Endodermal cell (in vitro differentiated cells): ENCODE data around the gene NFKBIZ. TPM values are rescaled to one million over a fixed set of nuclear protein-coding genes. Genes with fewer than 3 reads are reported as not detected.

ENCODE experiments used
- DNase-seq: peaks from one replicate; pipeline ENCODE4 v3.0.0-alpha.2; 2017
- H3K27ac ChIP-seq: 2 replicates; pipeline ENCODE4 v1.5.1; 2013; ENCODE audit warnings: mild to moderate bottlenecking, low read depth, low read length, moderate library complexity
- H3K27me3 ChIP-seq: 2 replicates; pipeline ENCODE4 v1.6.1; 2013; ENCODE audit warnings: mild to moderate bottlenecking, low read length, moderate library complexity; ENCODE audit not compliant: insufficient read depth, control insufficient read depth, poor library complexity, severe bottlenecking
- H3K36me3 ChIP-seq: 2 replicates; pipeline ENCODE4 v1.7.0; 2013; ENCODE audit warnings: mild to moderate bottlenecking, low read length, moderate library complexity; ENCODE audit not compliant: control insufficient read depth, insufficient read depth
- H3K4me1 ChIP-seq: one replicate; pipeline ENCODE4 v1.7.0; 2013; ENCODE audit warnings: low read length; ENCODE audit not compliant: control insufficient read depth, insufficient read depth
- H3K4me3 ChIP-seq: 2 replicates; pipeline ENCODE4 v1.5.1; 2013; ENCODE audit warnings: mild to moderate bottlenecking, low read length, moderate library complexity
- H3K9ac ChIP-seq: 2 replicates; pipeline ENCODE4 v1.6.1; 2013; ENCODE audit warnings: mild to moderate bottlenecking, low read length, moderate library complexity; ENCODE audit not compliant: poor library complexity, severe bottlenecking; ENCODE audit errors: extremely low read depth
- H3K9me3 ChIP-seq: 2 replicates; pipeline ENCODE4 v1.6.1; 2013; ENCODE audit warnings: mild to moderate bottlenecking, low read length, moderate library complexity; ENCODE audit not compliant: control insufficient read depth
- H3K27ac Mint-ChIP-seq: 2 replicates; pipeline ENCODE4 v1.8.0; 2020; ENCODE audit warnings: mixed read lengths
- H3K27me3 Mint-ChIP-seq: 2 replicates; pipeline ENCODE4 v1.8.0; 2021; ENCODE audit warnings: mild to moderate bottlenecking, mixed read lengths; ENCODE audit not compliant: insufficient read depth
- H3K36me3 Mint-ChIP-seq: 2 replicates; pipeline ENCODE4 v1.8.0; 2020; ENCODE audit warnings: low read depth, mixed read lengths
- H3K4me1 Mint-ChIP-seq: 2 replicates; pipeline ENCODE4 v1.8.0; 2020; ENCODE audit warnings: mixed read lengths
- H3K4me3 Mint-ChIP-seq: 2 replicates; pipeline ENCODE4 v1.8.0; 2020; ENCODE audit warnings: mild to moderate bottlenecking, moderate library complexity, mixed read lengths
- H3K9me3 Mint-ChIP-seq: 2 replicates; pipeline ENCODE4 v1.8.0; 2020; ENCODE audit warnings: mild to moderate bottlenecking, mixed read lengths
- CTCF ChIP-seq: fragments of 200-600 bp; sonication (generic); conservative IDR thresholded peaks from 2 replicates; pipeline ENCODE4 v1.5.0; 2021; ENCODE audit warnings: antibody characterized with exemption, mild to moderate bottlenecking
- WGBS, 2 experiments: methylation state at CpG; one replicate each; pipeline versions ENCODE4 v1.1.5 to v1.1.7; 2013; ENCODE audit warnings: missing lambda C conversion rate in 2 of 2, mixed read lengths in 1 of 2; ENCODE audit not compliant: insufficient coverage in 1 of 2, insufficient read length in 1 of 2; 5-methylcytosine and 5-hydroxymethylcytosine counted together
- long read RNA-seq, 4 experiments: library from polyadenylated mRNA in 2 of 4; library from RNA in 1 of 4; library from capped mRNA in 1 of 4; stranded (forward) in 3 of 4; unstranded in 1 of 4; transcript quantifications; one replicate each; pipeline ENCODE4 v2.0.0, GENCODE V29; 2020 to 2021; ENCODE audit warnings: inconsistent platforms in 1 of 4
- polyA plus RNA-seq, 2 experiments: library from polyadenylated mRNA; stranded (reverse); fragments of 50-300 nt; gene quantifications; one replicate each; pipeline ENCODE4 v1.2.3, GENCODE V29; 2013
- total RNA-seq, 2 donors: library from RNA; stranded (reverse); fragmentation: NEBNext Ultra II Directional in 1 of 2; extraction: Animal tissue kit (Norgen Biotek cat#: 25700) in 1 of 2; gene quantifications; 2 replicates in 1 of 2; 3 replicates in 1 of 2; pipeline ENCODE4 v1.2.1, GENCODE V29; 2021

Gene NFKBIZ
- 1 to 10 TPM; 5.9 to 6.6 TPM for total RNA-seq
- 4.8 TPM for polyA plus RNA-seq (2013, experiment 1 of 2)
- polyA plus RNA-seq (2013, experiment 2 of 2) = 4.6 TPM
- long read RNA-seq, experiment 1, partial matches to known transcripts = 0 of 2 reads
- long read RNA-seq, experiment 1, other reads (novel, unspliced or antisense) = 0 of 2 reads
- long read RNA-seq, experiment 2, transcript NFKBIZ-202 (12 exons, 3,923 nt) = major isoform, 12 of 14 reads
- long read RNA-seq, experiment 2, partial matches to known transcripts = 1 of 14 reads
- long read RNA-seq, experiment 2, other reads (novel, unspliced or antisense) = 1 of 14 reads
- long read RNA-seq, experiment 3, transcript NFKBIZ-202 (12 exons, 3,923 nt) = major isoform, 7 of 13 reads
- long read RNA-seq, experiment 3, partial matches to known transcripts = 3 of 13 reads
- long read RNA-seq, experiment 3, other reads (novel, unspliced or antisense) = 3 of 13 reads
- long read RNA-seq, experiment 4 = 0 reads

- DNase-seq = peak; percentile 96
- Histone ChIP-seq H3K27ac (peak within 1 kb of the TSS; percentile 32), H3K36me3 (peaks cover 21% of the 10 kb centered on the region), H3K9me3 (no peaks in the 10 kb centered on the region), H3K27me3 (no peaks in the 10 kb centered on the region), H3K4me1 (no peaks in the 10 kb centered on the region), H3K9ac (peak within 1 kb of the TSS; percentile 58), H3K4me3 (peak within 1 kb of the TSS; percentile 95)
- H3K36me3 Mint-ChIP-seq = peaks cover 20% of the 10 kb centered on the region
- H3K27me3 Mint-ChIP-seq = no peaks in the 10 kb centered on the region
- peak within 1 kb of the TSS; percentile 93 for H3K27ac Mint-ChIP-seq
- peaks cover 18% of the 10 kb centered on the region for H3K4me1 Mint-ChIP-seq
- peak within 1 kb of the TSS; percentile 89 for H3K4me3 Mint-ChIP-seq
- no peaks in the 10 kb centered on the region for H3K9me3 Mint-ChIP-seq
- TF ChIP-seq CTCF = no peak
- WGBS, 2 experiments = 4 to 11% methylated on average over 13 to 95 of the region's 95 CpGs
These were observed at the start of gene NFKBIZ for GRCh38 chr3:101848754-101849713. Gene NFKBIZ, plus strand, starts transcription at chr3:101849514. Its CDS starts 115 bp downstream, at chr3:101849629.

- TF ChIP-seq CTCF = no peak
- H3K27ac Mint-ChIP-seq = no peak overlapping the region
- Histone ChIP-seq H3K27me3 (no peaks in the 10 kb centered on the region), H3K4me1 (peaks cover 4% of the 10 kb centered on the region), H3K4me3 (no peak overlapping the region), H3K27ac (no peak overlapping the region), H3K9me3 (no peaks in the 10 kb centered on the region), H3K36me3 (no peaks in the 10 kb centered on the region), H3K9ac (no peak overlapping the region)
- H3K4me1 Mint-ChIP-seq = peaks cover 3% of the 10 kb centered on the region
- no peaks in the 10 kb centered on the region for H3K27me3 Mint-ChIP-seq
- WGBS, 2 experiments = 81 to 87% methylated on average over 4 of the region's 4 CpGs
- H3K4me3 Mint-ChIP-seq = no peak overlapping the region
- H3K9me3 Mint-ChIP-seq = peaks cover 3% of the 10 kb centered on the region
- H3K36me3 Mint-ChIP-seq = peaks cover 10% of the 10 kb centered on the region
- peak; percentile 57 for DNase-seq
These were observed 48.1 kb upstream of the NFKBIZ start for GRCh38 chr3:101801174-101801573.

- TF ChIP-seq CTCF = no peak
- WGBS, 2 experiments = 97% methylated on average over 2 of the region's 2 CpGs; no CpG with 5 or more reads in 1 of the 2 experiments
- Histone ChIP-seq H3K27ac (no peak overlapping the region), H3K4me1 (peaks cover 4% of the 10 kb centered on the region), H3K4me3 (no peak overlapping the region), H3K9ac (no peak overlapping the region), H3K9me3 (no peaks in the 10 kb centered on the region), H3K27me3 (no peaks in the 10 kb centered on the region), H3K36me3 (no peaks in the 10 kb centered on the region)
- H3K27me3 Mint-ChIP-seq = no peaks in the 10 kb centered on the region
- H3K27ac Mint-ChIP-seq = no peak overlapping the region
- DNase-seq = no peak
- H3K9me3 Mint-ChIP-seq = peaks cover 3% of the 10 kb centered on the region
- peaks cover 10% of the 10 kb centered on the region for H3K36me3 Mint-ChIP-seq
- H3K4me3 Mint-ChIP-seq = no peak overlapping the region
- peaks cover 3% of the 10 kb centered on the region for H3K4me1 Mint-ChIP-seq
These were observed 47.1 kb upstream of the NFKBIZ start for GRCh38 chr3:101802179-101802578.
